ENCODE measurements around the gene TPH2. TPM values are rescaled to one million over a fixed set of nuclear protein-coding genes. Genes with fewer than 3 reads are reported as not detected.

TPH2 gene
- total and polyA plus RNA-seq, 2 of the 13 experiments (the other 11 are each of a cell fraction or from before 2014, with no cell fraction given): not detected

GRCh38 chr12:72075401-72075800 is 136.8 kb downstream of the TPH2 start (continued):
- TF ChIP-seq DMTF1 (CRISPR knock-in tag; IDR thresholded peaks at IDR 0.05): no peak

- Histone ChIP-seq H3K27ac (ENCODE audit: extremely low read length, insufficient read depth, low read length) (no peak overlapping the region), H4K20me1 (ENCODE audit: insufficient read depth, low read length) (no peaks in the 10 kb centered on the region), H3K4me2 (ENCODE audit: low read depth, low read length) (no peak overlapping the region), H3K9me3 (ENCODE audit: low read length) (peaks cover 6% of the 10 kb centered on the region), H3K36me3 (replicated peaks in 1 of 2; ENCODE audit: control insufficient read depth in 1 of 2, insufficient read depth in 2 of 2, low read length in 2 of 2) (no peaks in the 10 kb centered on the region), H3K9ac (ENCODE audit: insufficient read depth, low read depth, low read length) (no peak overlapping the region), H3K4me3 (replicated peaks in 1 of 3; ENCODE audit: insufficient read depth in 1 of 3, low read depth in 2 of 3, low read length in 3 of 3) (no peak overlapping the region), H3K27me3 (ENCODE audit: control insufficient read depth in 1 of 2, insufficient read depth in 2 of 2, low read length in 2 of 2) (no peaks in the 10 kb centered on the region), H3K79me2 (ENCODE audit: insufficient read depth, low read length) (no peaks in the 10 kb centered on the region), H2AFZ (ENCODE audit: low read length) (no peak overlapping the region), H3K4me1 (ENCODE audit: insufficient read depth, low read length) (no peaks in the 10 kb centered on the region)
- intact Hi-C loops (cut with micrococcal nuclease; ENCODE audit: unreplicated experiment) (no loop called here), in situ Hi-C loops (cut with HindIII; ENCODE audit: extremely low pct_ligation_motif_present, low pct_unique_long_range_greater_than_20kb) (no loop called here)
- 56% methylated on average over 8 of the region's 9 CpGs for WGBS (ENCODE audit: low lambda C conversion rate)
- POLR2A ChIA-PET: no interaction called here
- FAIRE-seq (no peak), DNase-seq (ENCODE audit: low spot score) (no peak), ATAC-seq (peak; percentile 64)
- CTCF ChIA-PET (ENCODE audit: low intra/inter-chr PET ratio, low total read pairs): no interaction called here
- no TSS peak for BruUV-seq (replicated peaks)
- TF ChIP-seq NFE2L1 (CRISPR knock-in tag; IDR thresholded peaks at IDR 0.05; ENCODE audit: borderline replicate concordance) (no peak), NFKBIZ (CRISPR knock-in tag; IDR thresholded peaks at IDR 0.05) (no peak), IKZF4 (CRISPR knock-in tag; IDR thresholded peaks at IDR 0.05; ENCODE audit: borderline replicate concordance, low read depth, not compliant biosample characterization) (no peak), PRDM15 (CRISPR knock-in tag; IDR thresholded peaks at IDR 0.05) (no peak), SNAI1 (CRISPR knock-in tag; IDR thresholded peaks at IDR 0.05; ENCODE audit: borderline replicate concordance) (no peak), AKAP8 (CRISPR knock-in tag; IDR thresholded peaks at IDR 0.05) (no peak), IRF9 (CRISPR knock-in tag; IDR thresholded peaks at IDR 0.05; ENCODE audit: borderline replicate concordance) (no peak), NCOA5 (CRISPR knock-in tag; IDR thresholded peaks at IDR 0.05) (no peak), ZSCAN9 (CRISPR knock-in tag; IDR thresholded peaks at IDR 0.05; ENCODE audit: borderline replicate concordance) (no peak), ZFP90 (CRISPR knock-in tag; IDR thresholded peaks at IDR 0.05; ENCODE audit: borderline replicate concordance) (no peak), ZNF143 (CRISPR knock-in tag; IDR thresholded peaks at IDR 0.05) (no peak)
These were observed 137.4 kb downstream of the TPH2 start for GRCh38 chr12:72075891-72076557.

Data from HepG2 (cell line).